Epithelial cell of esophagus (primary cell): ENCODE results near the gene ATG5.

Experiments used
- DNase-seq: peaks from one replicate; pipeline ENCODE4 v3.0.0; 2010; ENCODE audit warnings: low read depth
- H3K4me3 ChIP-seq: 2 replicates; pipeline ENCODE4 v1.5.1; 2011; ENCODE audit warnings: mild to moderate bottlenecking, low read length, control low read depth
- CTCF ChIP-seq: IDR thresholded peaks from 2 replicates; pipeline ENCODE4 v1.5.1; 2011; ENCODE audit warnings: low read depth, mild to moderate bottlenecking, low read length, control low read depth, inconsistent platforms; ENCODE audit not compliant: insufficient read depth; ENCODE audit errors: missing control alignments

Gene ATG5

GRCh38 chr6:106250953-106251352 lies 74.6 kb downstream of the ATG5 start:
- no peak overlapping the region for H3K4me3 ChIP-seq
- no peak for TF ChIP-seq CTCF
- no peak for DNase-seq

GRCh38 chr6:106249658-106250057 lies 75.9 kb downstream of the ATG5 start:
- DNase-seq, result no peak
- no peak for TF ChIP-seq CTCF
- no peak overlapping the region for H3K4me3 ChIP-seq

DNA sequence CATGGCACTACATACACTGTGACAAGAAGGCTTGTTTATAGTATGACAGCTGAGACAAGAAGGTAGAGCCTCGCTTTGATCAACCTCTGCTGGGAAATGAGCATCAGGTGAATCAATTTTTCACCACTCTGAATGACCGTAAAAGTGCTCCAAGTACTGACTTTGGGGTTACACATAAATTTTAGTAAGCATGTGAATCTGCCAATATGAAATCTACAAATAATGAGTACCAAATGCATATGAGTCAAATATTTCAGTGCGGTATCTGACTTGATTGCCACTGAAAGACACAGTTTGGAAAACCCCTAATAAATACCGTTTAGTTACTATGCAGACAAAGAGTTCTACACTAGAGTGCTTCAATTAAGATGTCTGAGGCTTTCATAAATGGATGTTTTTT lies 77.8 kb downstream of the ATG5 start:
- no peak overlapping the region for H3K4me3 ChIP-seq
- no peak for TF ChIP-seq CTCF
- no peak for DNase-seq

DNA sequence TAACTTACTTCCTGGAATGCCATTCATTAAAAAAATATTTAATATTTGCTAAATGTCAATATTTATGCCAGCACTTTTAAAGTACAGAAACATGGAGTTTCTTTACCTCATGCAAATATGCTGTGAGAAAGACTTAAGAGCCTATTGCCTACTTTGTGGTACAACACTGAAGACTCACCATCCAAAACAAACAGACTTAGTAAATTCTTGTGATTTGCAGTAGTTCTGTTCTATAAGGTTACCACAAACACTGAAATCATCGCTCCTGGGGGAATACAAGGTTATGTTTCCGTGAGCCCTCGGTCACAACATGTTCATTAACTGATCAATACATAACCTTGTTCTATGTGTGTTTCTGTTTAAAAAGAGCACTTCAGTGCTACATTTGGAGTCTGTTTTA lies 78.3 kb downstream of the ATG5 start:
- DNase-seq, result no peak
- no peak overlapping the region for H3K4me3 ChIP-seq
- TF ChIP-seq CTCF, result no peak

DNA sequence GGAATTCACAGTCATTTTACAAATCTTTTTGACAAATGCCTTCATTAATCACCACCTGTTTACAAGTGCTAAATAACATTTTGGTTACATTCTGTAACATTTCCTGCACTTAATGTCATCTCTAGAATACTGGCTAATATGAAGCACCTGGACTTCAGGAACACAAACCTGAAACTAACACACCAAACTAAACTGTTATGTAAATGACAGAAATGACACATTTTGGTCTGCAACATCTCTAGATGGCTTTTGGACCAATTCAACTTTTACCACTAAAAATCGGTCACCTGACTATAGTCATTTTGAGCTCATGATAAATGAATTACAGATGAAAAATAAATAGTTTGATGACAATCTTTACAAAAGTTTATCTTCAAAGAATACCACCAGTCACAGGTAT lies 80.6 kb downstream of the ATG5 start:
- DNase-seq, result no peak
- no peak for TF ChIP-seq CTCF
- no peak overlapping the region for H3K4me3 ChIP-seq

DNA sequence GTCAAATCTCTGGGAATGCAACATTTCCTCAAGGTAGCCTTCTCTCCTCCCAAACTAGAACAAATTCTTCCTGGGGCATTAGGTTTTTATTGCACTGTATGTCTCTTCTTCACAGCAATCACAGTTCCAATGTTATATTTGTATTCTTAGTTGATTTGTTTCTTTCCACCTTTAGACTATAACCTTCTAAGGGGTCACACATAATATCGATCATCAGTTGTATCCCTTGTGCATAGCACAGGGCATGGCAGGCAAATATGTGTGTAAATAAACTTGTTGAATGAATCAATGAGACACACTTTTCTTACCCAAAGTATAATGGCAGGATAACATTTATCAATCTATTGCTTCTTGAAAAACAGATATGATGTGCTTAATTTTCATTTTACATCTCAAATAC lies 81.0 kb downstream of the ATG5 start:
- no peak for TF ChIP-seq CTCF
- no peak for DNase-seq
- no peak overlapping the region for H3K4me3 ChIP-seq

GRCh38 chr6:106243261-106243660 lies 82.3 kb downstream of the ATG5 start:
- no peak for DNase-seq
- no peak overlapping the region for H3K4me3 ChIP-seq
- TF ChIP-seq CTCF, result no peak
